ENCODE measurements around the gene PRMT1. TPM values are rescaled to one million over a fixed set of nuclear protein-coding genes. Genes with fewer than 3 reads are reported as not detected.

Gene PRMT1
- total and polyA plus RNA-seq, 2 of the 13 experiments (the other 11 are each of a cell fraction or from before 2014, with no cell fraction given) = 324 to 374 TPM

DNA sequence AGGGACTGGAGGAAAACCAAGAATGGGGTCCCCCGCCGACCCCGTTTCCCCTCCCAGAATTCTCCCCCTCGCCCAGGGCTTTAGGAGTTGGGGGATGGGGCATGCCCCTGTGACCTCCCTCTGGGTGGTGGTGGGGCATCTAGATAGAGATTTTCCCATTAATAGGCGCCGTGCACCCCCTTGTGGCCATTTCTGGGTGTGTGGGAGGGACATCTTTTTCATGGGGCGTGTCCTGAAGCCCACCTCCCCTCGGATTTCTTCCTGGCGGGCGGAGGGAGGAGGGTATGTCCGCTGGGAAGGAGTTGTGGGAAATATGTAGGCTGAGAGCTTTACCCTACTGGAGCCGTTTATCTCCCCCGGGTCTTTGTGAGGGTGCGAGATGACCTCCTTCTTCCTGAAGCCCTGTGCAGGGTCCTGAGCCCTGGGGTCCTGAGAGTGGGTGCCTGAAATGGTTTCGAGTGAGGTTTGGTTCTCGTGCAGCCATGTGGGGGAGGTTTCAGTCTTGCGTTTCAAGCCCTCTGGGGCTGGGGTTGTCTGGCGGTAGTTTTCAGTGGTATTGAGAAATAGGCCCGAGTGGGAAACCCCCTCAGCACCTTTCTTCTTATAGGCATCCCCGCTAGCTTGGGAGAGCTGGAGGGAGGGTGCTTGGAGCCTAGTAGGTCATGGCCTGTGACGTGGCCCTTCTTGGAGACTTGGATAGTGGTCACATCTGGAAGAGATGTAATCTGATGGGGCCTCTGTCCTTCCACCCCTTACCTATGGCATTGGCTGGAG, 1.0 kb downstream of the PRMT1 start (continued):
- TF ChIP-seq, protein P1, sequence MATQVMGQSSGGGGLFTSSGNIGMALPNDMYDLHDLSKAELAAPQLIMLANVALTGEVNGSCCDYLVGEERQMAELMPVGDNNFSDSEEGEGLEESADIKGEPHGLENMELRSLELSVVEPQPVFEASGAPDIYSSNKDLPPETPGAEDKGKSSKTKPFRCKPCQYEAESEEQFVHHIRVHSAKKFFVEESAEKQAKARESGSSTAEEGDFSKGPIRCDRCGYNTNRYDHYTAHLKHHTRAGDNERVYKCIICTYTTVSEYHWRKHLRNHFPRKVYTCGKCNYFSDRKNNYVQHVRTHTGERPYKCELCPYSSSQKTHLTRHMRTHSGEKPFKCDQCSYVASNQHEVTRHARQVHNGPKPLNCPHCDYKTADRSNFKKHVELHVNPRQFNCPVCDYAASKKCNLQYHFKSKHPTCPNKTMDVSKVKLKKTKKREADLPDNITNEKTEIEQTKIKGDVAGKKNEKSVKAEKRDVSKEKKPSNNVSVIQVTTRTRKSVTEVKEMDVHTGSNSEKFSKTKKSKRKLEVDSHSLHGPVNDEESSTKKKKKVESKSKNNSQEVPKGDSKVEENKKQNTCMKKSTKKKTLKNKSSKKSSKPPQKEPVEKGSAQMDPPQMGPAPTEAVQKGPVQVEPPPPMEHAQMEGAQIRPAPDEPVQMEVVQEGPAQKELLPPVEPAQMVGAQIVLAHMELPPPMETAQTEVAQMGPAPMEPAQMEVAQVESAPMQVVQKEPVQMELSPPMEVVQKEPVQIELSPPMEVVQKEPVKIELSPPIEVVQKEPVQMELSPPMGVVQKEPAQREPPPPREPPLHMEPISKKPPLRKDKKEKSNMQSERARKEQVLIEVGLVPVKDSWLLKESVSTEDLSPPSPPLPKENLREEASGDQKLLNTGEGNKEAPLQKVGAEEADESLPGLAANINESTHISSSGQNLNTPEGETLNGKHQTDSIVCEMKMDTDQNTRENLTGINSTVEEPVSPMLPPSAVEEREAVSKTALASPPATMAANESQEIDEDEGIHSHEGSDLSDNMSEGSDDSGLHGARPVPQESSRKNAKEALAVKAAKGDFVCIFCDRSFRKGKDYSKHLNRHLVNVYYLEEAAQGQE (IDR thresholded peaks at IDR 0.05; ENCODE audit: borderline replicate concordance in 1 of 2, low read depth in 1 of 2, low read length in 2 of 2) = no peak
- no peak for TF ChIP-seq HES4 (CRISPR knock-in tag; IDR thresholded peaks at IDR 0.05; ENCODE audit: borderline replicate concordance)
- TF ChIP-seq AHR (CRISPR knock-in tag; IDR thresholded peaks at IDR 0.05) = no peak
- TF ChIP-seq RFXANK (CRISPR knock-in tag; IDR thresholded peaks at IDR 0.05) = no peak
- no peak for TF ChIP-seq ZNF383 (CRISPR knock-in tag; IDR thresholded peaks at IDR 0.05; ENCODE audit: borderline replicate concordance)
- TF ChIP-seq ZNF205 (CRISPR knock-in tag; IDR thresholded peaks at IDR 0.05) = no peak
- no peak for TF ChIP-seq FLYWCH1 (CRISPR knock-in tag; IDR thresholded peaks at IDR 0.05)
- no peak for TF ChIP-seq RCOR2 (CRISPR knock-in tag; IDR thresholded peaks at IDR 0.05)
- TF ChIP-seq ZNF44 (CRISPR knock-in tag; IDR thresholded peaks at IDR 0.05) = no peak
- no peak for TF ChIP-seq RXRB (CRISPR knock-in tag; IDR thresholded peaks at IDR 0.05; ENCODE audit: borderline replicate concordance)
- TF ChIP-seq, protein P2, sequence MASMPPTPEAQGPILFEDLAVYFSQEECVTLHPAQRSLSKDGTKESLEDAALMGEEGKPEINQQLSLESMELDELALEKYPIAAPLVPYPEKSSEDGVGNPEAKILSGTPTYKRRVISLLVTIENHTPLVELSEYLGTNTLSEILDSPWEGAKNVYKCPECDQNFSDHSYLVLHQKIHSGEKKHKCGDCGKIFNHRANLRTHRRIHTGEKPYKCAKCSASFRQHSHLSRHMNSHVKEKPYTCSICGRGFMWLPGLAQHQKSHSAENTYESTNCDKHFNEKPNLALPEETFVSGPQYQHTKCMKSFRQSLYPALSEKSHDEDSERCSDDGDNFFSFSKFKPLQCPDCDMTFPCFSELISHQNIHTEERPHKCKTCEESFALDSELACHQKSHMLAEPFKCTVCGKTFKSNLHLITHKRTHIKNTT (CRISPR knock-in tag; IDR thresholded peaks at IDR 0.05) = no peak
- TF ChIP-seq SUZ12 (IDR thresholded peaks at IDR 0.05; ENCODE audit: low read depth, low read length) = no peak
- no peak for TF ChIP-seq TCF7 (IDR thresholded peaks at IDR 0.05; ENCODE audit: low read depth)
- TF ChIP-seq SP5 (CRISPR knock-in tag; IDR thresholded peaks at IDR 0.05; ENCODE audit: borderline replicate concordance, low read depth) = no peak
- TF ChIP-seq NCOA2 (CRISPR knock-in tag; IDR thresholded peaks at IDR 0.05) = no peak
- no peak for TF ChIP-seq ATRX (CRISPR knock-in tag; IDR thresholded peaks at IDR 0.05; ENCODE audit: borderline replicate concordance)
- TF ChIP-seq, protein P3, sequence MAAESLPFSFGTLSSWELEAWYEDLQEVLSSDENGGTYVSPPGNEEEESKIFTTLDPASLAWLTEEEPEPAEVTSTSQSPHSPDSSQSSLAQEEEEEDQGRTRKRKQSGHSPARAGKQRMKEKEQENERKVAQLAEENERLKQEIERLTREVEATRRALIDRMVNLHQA (CRISPR knock-in tag; IDR thresholded peaks at IDR 0.05) = no peak
- TF ChIP-seq ZNF572 (CRISPR knock-in tag; IDR thresholded peaks at IDR 0.05) = no peak
- TF ChIP-seq ARNT2 (CRISPR knock-in tag; IDR thresholded peaks at IDR 0.05; ENCODE audit: low read depth) = no peak
- TF ChIP-seq MAZ (IDR thresholded peaks at IDR 0.05; ENCODE audit: borderline replicate concordance, low read depth, low read length) = peak; percentile 39; the same call in 1 of the 2 replicates
- no peak for TF ChIP-seq MAZ (CRISPR knock-in tag; IDR thresholded peaks at IDR 0.05; ENCODE audit: low read depth)
- no peak for TF ChIP-seq HNRNPH1 (optimal IDR thresholded peaks at IDR 0.05; ENCODE audit: low read depth, low read length)
- TF ChIP-seq ZNF253 (CRISPR knock-in tag; IDR thresholded peaks at IDR 0.05; ENCODE audit: borderline replicate concordance) = no peak
- TF ChIP-seq, protein P4, sequence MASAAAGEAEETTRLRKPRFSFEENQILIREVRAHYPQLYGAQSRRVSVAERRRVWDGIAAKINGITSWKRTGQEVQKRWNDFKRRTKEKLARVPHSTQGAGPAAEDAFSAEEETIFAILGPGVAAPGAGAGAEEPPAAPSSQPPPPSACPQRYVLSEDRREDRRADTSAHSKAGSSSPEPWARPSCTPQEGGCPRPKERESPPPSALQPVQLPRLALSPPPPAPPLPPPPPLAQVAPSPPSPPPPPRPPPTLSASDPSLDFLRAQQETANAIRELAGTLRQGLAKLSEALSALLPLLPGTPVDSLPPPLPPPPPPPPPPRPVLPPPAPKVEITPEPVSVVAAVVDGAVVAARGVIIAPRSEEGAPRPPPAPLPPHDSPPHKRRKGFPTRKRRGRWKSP (CRISPR knock-in tag; IDR thresholded peaks at IDR 0.05) = no peak
- no peak for TF ChIP-seq REXO4 (CRISPR knock-in tag; IDR thresholded peaks at IDR 0.05; ENCODE audit: borderline replicate concordance)
- peak in 1 of 2 experiments; percentile 73; a peak in 2 of 4 replicates for TF ChIP-seq NR2F1 (CRISPR knock-in tag; IDR thresholded peaks at IDR 0.05)

All from HepG2 (cell line).